Fibroblast of the aortic adventitia (primary cell): ENCODE measurements around the gene NOS3. TPM values are rescaled to one million over a fixed set of nuclear protein-coding genes. Genes with fewer than 3 reads are reported as not detected.

Experiments used
- DNase-seq: peaks from one replicate; pipeline ENCODE4 v3.0.0-alpha.2; 2010; ENCODE audit warnings: low read depth
- H3K4me3 ChIP-seq: 2 replicates; pipeline ENCODE4 v1.5.1; 2011; ENCODE audit warnings: low read depth, mild to moderate bottlenecking, control low read depth, low read length, moderate library complexity
- total RNA-seq: library from RNA; depleted of rRNA; stranded (reverse); fragments of >200 nt; gene quantifications from 2 replicates; pipeline ENCODE4 v1.2.3, GENCODE V29; 2012; ENCODE audit warnings: low replicate concordance
- TF ChIP-seq, protein P1 (sequence below): IDR thresholded peaks from 2 replicates; pipeline ENCODE4 v1.5.1; 2011; ENCODE audit warnings: mild to moderate bottlenecking, low read length, control low read depth, inconsistent platforms; ENCODE audit not compliant: insufficient read depth

The NOS3 gene
- total RNA-seq, 1 donor: 0.36 TPM

DNA sequence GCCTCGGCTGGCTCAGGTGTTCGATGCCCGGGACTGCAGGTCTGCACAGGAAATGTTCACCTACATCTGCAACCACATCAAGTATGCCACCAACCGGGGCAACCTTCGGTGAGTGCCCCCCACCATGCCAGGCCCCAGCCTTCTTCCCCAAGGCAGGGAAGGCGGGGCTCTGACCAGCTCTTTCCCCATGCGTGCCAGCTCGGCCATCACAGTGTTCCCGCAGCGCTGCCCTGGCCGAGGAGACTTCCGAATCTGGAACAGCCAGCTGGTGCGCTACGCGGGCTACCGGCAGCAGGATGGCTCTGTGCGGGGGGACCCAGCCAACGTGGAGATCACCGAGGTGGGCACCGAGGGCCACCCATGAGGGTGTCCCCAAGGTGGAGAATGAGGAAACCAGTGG is 7.5 kb downstream of the NOS3 start:
- no peak overlapping the region for H3K4me3 ChIP-seq
- TF ChIP-seq, protein P1, sequence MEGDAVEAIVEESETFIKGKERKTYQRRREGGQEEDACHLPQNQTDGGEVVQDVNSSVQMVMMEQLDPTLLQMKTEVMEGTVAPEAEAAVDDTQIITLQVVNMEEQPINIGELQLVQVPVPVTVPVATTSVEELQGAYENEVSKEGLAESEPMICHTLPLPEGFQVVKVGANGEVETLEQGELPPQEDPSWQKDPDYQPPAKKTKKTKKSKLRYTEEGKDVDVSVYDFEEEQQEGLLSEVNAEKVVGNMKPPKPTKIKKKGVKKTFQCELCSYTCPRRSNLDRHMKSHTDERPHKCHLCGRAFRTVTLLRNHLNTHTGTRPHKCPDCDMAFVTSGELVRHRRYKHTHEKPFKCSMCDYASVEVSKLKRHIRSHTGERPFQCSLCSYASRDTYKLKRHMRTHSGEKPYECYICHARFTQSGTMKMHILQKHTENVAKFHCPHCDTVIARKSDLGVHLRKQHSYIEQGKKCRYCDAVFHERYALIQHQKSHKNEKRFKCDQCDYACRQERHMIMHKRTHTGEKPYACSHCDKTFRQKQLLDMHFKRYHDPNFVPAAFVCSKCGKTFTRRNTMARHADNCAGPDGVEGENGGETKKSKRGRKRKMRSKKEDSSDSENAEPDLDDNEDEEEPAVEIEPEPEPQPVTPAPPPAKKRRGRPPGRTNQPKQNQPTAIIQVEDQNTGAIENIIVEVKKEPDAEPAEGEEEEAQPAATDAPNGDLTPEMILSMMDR: no peak
- DNase-seq: no peak

DNA sequence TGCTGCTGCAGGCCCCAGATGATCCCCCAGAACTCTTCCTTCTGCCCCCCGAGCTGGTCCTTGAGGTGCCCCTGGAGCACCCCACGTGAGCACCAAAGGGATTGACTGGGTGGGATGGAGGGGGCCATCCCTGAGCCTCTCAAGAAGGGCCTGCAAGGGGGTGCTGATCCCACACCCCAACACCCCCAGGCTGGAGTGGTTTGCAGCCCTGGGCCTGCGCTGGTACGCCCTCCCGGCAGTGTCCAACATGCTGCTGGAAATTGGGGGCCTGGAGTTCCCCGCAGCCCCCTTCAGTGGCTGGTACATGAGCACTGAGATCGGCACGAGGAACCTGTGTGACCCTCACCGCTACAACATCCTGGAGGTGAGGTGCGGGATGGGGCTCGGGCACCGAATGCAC is 8.2 kb downstream of the NOS3 start:
- no peak overlapping the region for H3K4me3 ChIP-seq
- TF ChIP-seq, protein P1: no peak
- DNase-seq: no peak

DNA sequence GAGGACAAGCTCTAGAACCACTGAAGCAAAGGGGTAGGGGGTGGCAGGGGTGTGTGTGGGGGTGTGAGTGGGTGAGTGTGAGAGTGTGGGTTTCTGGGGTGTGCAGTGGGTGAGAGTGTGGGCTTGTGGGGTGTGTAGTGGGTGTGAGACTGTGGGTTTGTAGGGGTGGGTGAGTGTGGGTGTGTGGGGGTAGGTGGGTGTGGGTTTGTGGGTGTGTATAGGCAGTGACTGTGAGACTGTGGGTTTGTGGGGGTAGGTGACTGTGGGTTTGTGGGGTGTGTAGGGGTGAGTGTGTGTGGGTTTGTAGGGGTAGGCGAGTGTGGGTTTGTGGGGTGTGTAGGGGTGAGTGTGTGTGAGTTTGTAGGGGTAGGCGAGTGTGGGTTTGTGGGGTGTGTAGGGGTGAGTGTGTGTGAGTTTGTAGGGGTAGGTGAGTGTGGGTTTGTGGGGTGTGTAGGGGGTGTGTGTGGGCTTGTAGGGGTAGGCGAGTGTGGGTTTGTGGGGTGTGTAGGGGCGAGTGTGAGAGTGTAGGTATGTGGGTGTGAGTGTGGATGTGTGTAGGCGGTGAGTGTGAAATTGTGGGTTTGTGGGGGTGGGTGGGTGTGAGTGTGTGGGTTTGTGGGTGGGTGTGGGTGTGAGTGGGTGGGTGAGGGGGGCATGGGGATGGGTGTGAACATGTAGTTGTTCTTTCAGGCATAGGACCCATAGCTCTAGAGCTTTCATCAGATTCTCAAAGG is 8.8 kb downstream of the NOS3 start:
- TF ChIP-seq, protein P1: no peak
- DNase-seq: no peak
- H3K4me3 ChIP-seq: no peak overlapping the region

DNA sequence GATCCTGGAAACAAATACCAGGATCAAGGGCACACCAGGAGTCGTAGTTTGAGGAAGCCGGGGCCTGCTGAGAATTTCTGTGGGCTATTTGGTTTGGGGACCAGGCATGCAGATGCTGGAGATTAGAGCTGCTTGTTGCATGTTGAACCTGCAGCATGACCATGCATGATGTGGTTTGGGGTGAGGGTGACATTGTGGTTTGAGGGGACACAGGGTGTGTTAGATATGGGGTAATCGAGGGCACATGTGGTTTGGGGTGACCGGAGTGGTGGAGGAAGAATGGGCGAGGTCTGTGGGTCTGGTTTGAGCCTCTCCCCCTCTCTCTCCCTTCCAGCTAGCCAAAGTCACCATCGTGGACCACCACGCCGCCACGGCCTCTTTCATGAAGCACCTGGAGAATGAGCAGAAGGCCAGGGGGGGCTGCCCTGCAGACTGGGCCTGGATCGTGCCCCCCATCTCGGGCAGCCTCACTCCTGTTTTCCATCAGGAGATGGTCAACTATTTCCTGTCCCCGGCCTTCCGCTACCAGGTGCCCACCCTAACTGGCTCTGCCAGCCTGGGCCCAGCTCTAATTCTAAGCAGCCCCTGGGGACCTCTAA is 10.2 kb downstream of the NOS3 start:
- H3K4me3 ChIP-seq: no peak overlapping the region
- TF ChIP-seq, protein P1: no peak
- no peak for DNase-seq

DNA sequence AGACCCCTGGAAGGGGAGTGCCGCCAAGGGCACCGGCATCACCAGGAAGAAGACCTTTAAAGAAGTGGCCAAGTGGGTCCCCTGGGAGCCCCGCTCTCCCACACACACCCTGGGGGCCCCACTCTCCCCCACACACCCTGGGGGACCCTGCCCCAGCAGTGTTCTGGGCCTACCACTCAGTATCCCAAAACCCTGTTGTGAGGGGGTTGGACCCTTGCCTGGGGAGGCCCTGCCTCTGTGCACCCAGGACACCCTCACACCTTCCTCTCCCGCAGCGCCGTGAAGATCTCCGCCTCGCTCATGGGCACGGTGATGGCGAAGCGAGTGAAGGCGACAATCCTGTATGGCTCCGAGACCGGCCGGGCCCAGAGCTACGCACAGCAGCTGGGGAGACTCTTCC is 10.7 kb downstream of the NOS3 start:
- TF ChIP-seq, protein P1: no peak
- no peak for DNase-seq
- no peak overlapping the region for H3K4me3 ChIP-seq

DNA sequence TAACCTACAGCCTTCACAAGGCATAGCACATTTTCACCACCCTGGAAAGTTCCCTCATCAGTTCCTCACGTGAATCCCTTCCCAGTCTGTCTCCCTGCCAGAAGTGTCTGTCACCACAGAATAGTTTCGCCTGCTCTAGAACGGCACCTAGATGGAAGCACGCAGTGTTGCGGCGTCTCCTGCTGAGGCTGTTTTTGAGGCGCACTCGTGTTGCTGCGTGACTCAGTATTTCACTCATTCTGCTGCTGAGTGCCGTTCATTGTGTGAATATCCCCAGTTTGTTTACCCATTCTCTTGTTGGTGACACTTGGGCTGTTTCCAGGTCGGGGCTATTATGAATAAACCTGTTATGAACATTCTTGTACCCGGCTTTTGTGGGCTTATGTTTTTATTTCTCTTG is 12.8 kb downstream of the NOS3 start:
- no peak overlapping the region for H3K4me3 ChIP-seq
- DNase-seq: no peak
- TF ChIP-seq, protein P1: no peak
